K562 (cell line): Measurements from ENCODE around the gene ARHGAP9. TPM values are rescaled to one million over a fixed set of nuclear protein-coding genes. Genes with fewer than 3 reads are reported as not detected.
A peak's percentile ranks its signal among the peaks of the same experiment; 100 is the strongest.

ENCODE experiments used
- ELF4 ChIP-seq: fragments of 450-650 bp; formaldehyde crosslinking; IDR thresholded peaks from 2 replicates; pipeline ENCODE4 v1.4.0; 2022; ENCODE audit warnings: missing genetic modification characterization
- EP300 ChIP-seq: IDR thresholded peaks from 2 replicates; pipeline ENCODE4 v1.6.1; 2012; ENCODE audit warnings: low read length, improper control_type of control experiment
- HMGN3 ChIP-seq: IDR thresholded peaks from 2 replicates; pipeline ENCODE4 v1.6.1; 2011; ENCODE audit warnings: borderline replicate concordance, low read depth, mild to moderate bottlenecking, mixed read lengths, low read length; ENCODE audit not compliant: insufficient read length; ENCODE audit errors: extremely low read depth
- MECOM ChIP-seq: fragments of 250-450 bp; sonication (Bioruptor Pico); IDR thresholded peaks from 2 replicates; pipeline ENCODE4 v1.8.0; 2022; ENCODE audit warnings: inconsistent platforms
- NELFE ChIP-seq: IDR thresholded peaks from 2 replicates; pipeline ENCODE4 v1.6.1; 2011; ENCODE audit warnings: mild to moderate bottlenecking; ENCODE audit not compliant: insufficient read depth, insufficient read length
- NR2C1 ChIP-seq, 2 experiments: fragments of 450-650 bp; IDR thresholded peaks; 2 replicates each; pipeline ENCODE4 v1.6.1; 2017; ENCODE audit warnings: mild to moderate bottlenecking in 2 of 2, antibody characterized with exemption in 1 of 2, inconsistent platforms in 1 of 2, missing compliant biosample characterization in 1 of 2, missing genetic modification characterization in 1 of 2
- PKNOX1 ChIP-seq: fragments of 450-650 bp; IDR thresholded peaks from 2 replicates; pipeline ENCODE4 v1.6.1; 2016
- RAD21 ChIP-seq, 2 experiments: fragments of 250-450 bp in 1 of 2; fragments of 450-650 bp in 1 of 2; sonication (Bioruptor Pico) in 1 of 2; formaldehyde crosslinking in 1 of 2; IDR thresholded peaks in 1 of 2; conservative IDR thresholded peaks in 1 of 2; 2 replicates each; pipeline versions ENCODE4 v1.4.0 to v1.8.0; 2020 to 2022; ENCODE audit warnings: mild to moderate bottlenecking in 2 of 2, moderate library complexity in 1 of 2
- RBBP5 ChIP-seq: fragments of 200-600 bp; sonication (generic); IDR thresholded peaks from 2 replicates; pipeline ENCODE4 v1.6.1; 2012; ENCODE audit warnings: borderline replicate concordance, mild to moderate bottlenecking, low read length, control low read depth, inconsistent platforms; ENCODE audit not compliant: insufficient read depth, poor library complexity, severe bottlenecking
- SREBF1 ChIP-seq: fragments of 150-350 bp; IDR thresholded peaks from 2 replicates; pipeline ENCODE4 v1.6.1; 2014; ENCODE audit warnings: antibody characterized with exemption, low read depth, low read length, borderline replicate concordance
- ZNF12 ChIP-seq: sonication (generic); formaldehyde crosslinking; IDR thresholded peaks from 2 replicates; pipeline ENCODE4 v1.4.0; 2020; ENCODE audit warnings: mild to moderate bottlenecking, missing genetic modification reagents
- ZNF140 ChIP-seq: fragments of 250-450 bp; sonication (Bioruptor Pico); IDR thresholded peaks from 2 replicates; pipeline ENCODE4 v1.8.0; 2021; ENCODE audit warnings: moderate library complexity, mild to moderate bottlenecking, inconsistent platforms
- ZNF431 ChIP-seq: sonication (generic); formaldehyde crosslinking; IDR thresholded peaks from 2 replicates; pipeline ENCODE4 v1.8.0; 2022; ENCODE audit warnings: mild to moderate bottlenecking, missing genetic modification reagents
- polyA plus RNA-seq, 8 experiments: library from polyadenylated mRNA; depleted of rRNA in 4 of 8; stranded (reverse) in 5 of 8; unstranded in 3 of 8; fragments of >200 nt; fragmentation: Nextera tagmentation in 2 of 8; fragmentation: Illumina TruSeq in 1 of 8; extraction: Ambion mirVana in 2 of 8; extraction: Trizol in 1 of 8; gene quantifications; 2 replicates each; pipeline versions ENCODE4 v1.2.1 to v1.2.3, GENCODE V29; 2011 to 2014; ENCODE audit warnings: inconsistent platforms in 1 of 8, missing spikeins in 1 of 8
- total RNA-seq, 7 experiments: library from RNA; depleted of rRNA in 6 of 7; stranded (reverse); fragments of >200 nt in 6 of 7; fragmentation: Illumina TruSeq in 2 of 7; extraction: Trizol in 2 of 7; gene quantifications; 2 replicates each; pipeline versions ENCODE4 v1.2.1 to v1.2.3, GENCODE V29; 2011 to 2021; ENCODE audit warnings: low replicate concordance in 1 of 7
- TF ChIP-seq, protein P1 (sequence below): sonication (generic); formaldehyde crosslinking; IDR thresholded peaks from 2 replicates; pipeline ENCODE4 v1.9.0; 2022; ENCODE audit warnings: mild to moderate bottlenecking, missing genetic modification reagents
- TF ChIP-seq, protein P2 (sequence below): sonication (generic); formaldehyde crosslinking; IDR thresholded peaks from 2 replicates; pipeline ENCODE4 v1.5.0; 2020; ENCODE audit warnings: missing genetic modification reagents
- TF ChIP-seq, protein P3 (sequence below), 2 experiments: fragments of 450-650 bp in 1 of 2; sonication (generic) in 1 of 2; formaldehyde crosslinking in 1 of 2; IDR thresholded peaks in 1 of 2; conservative IDR thresholded peaks in 1 of 2; 2 replicates each; pipeline versions ENCODE4 v1.6.1 to v1.8.1; 2016 to 2023; ENCODE audit warnings: mild to moderate bottlenecking in 2 of 2, moderate library complexity in 2 of 2, inconsistent platforms in 1 of 2, missing genetic modification reagents in 1 of 2
- TF ChIP-seq, protein P4 (sequence below), 2 experiments: IDR thresholded peaks; 2 replicates each; pipeline ENCODE4 v1.6.1; 2012; ENCODE audit warnings: improper control_type of control experiment in 2 of 2, low read depth in 2 of 2, low read length in 2 of 2, borderline replicate concordance in 1 of 2
- TF ChIP-seq, protein P5 (sequence below): fragments of 250-450 bp; sonication (Bioruptor Pico); IDR thresholded peaks from 2 replicates; pipeline ENCODE4 v1.4.0; 2020

Gene ARHGAP9
- total and polyA plus RNA-seq, 9 of the 15 experiments (the other 6 are each of a cell fraction or from before 2014, with no cell fraction given): 1.5 to 10.2 (median 5.1) TPM

DNA sequence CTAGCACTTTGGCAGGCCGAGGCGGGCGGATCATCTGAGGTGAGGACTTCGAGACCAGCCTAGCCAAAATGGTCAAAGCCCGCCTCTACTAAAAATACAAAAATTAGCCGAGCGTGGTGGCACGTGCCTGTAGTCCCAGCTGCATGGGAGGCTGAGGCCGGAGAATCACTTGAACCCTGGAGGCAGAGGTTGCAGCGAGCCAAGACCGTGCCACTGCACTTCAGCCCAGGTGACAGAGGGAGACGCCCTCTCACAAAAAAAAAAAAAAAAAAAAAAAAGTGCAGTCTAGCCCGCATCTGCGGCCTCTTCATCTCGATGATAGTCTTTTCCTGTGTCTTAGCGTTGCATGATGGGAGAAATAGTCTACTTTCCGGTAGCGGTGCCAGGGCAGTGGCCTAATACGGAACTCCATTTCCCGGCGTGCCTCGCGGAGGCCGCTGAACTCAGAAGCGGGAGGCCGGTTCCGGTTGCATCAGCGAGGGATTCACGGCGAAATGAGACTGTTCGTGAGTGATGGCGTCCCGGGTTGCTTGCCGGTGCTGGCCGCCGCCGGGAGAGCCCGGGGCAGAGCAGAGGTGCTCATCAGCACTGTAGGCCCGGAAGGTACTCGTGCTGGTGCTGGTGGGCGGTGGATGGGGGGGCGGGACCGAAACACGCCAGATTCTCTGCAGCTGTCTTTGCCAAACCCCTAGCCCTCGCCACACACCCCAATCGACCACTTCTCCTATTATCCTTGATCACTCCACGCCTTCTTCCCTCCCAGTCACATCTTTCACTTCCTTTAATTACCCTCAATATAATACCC lies 8.1 kb upstream of the ARHGAP9 start, which contains the start of gene MARS1 (continued):
- peak in 1 of 2 experiments; percentile 24; a peak in 2 of 4 replicates for TF ChIP-seq RAD21 (CRISPR knock-in tag; conservative IDR thresholded peaks at IDR 0.05 in 1 of 2, IDR thresholded peaks at IDR 0.05 in 1 of 2)
- TF ChIP-seq, protein P1, sequence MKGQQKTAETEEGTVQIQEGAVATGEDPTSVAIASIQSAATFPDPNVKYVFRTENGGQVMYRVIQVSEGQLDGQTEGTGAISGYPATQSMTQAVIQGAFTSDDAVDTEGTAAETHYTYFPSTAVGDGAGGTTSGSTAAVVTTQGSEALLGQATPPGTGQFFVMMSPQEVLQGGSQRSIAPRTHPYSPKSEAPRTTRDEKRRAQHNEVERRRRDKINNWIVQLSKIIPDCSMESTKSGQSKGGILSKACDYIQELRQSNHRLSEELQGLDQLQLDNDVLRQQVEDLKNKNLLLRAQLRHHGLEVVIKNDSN: peak; percentile 55; the same call in 1 of the 2 replicates
- TF ChIP-seq ZNF12 (CRISPR knock-in tag): no peak
- TF ChIP-seq HMGN3: peak; percentile 29
- TF ChIP-seq MECOM (CRISPR knock-in tag): no peak
- TF ChIP-seq EP300: peak; percentile 53
- TF ChIP-seq, protein P2, sequence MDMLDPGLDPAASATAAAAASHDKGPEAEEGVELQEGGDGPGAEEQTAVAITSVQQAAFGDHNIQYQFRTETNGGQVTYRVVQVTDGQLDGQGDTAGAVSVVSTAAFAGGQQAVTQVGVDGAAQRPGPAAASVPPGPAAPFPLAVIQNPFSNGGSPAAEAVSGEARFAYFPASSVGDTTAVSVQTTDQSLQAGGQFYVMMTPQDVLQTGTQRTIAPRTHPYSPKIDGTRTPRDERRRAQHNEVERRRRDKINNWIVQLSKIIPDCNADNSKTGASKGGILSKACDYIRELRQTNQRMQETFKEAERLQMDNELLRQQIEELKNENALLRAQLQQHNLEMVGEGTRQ (CRISPR knock-in tag): no peak
- TF ChIP-seq ZNF431 (CRISPR knock-in tag): peak; percentile 46; the same call in 1 of the 2 replicates
- TF ChIP-seq NELFE: no peak
- TF ChIP-seq SREBF1: no peak
- peak; percentile 87 for TF ChIP-seq RBBP5
- TF ChIP-seq, protein P3, sequence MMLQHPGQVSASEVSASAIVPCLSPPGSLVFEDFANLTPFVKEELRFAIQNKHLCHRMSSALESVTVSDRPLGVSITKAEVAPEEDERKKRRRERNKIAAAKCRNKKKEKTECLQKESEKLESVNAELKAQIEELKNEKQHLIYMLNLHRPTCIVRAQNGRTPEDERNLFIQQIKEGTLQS (IDR thresholded peaks at IDR 0.05): peak; percentile 98
- TF ChIP-seq, protein P3 (CRISPR knock-in tag; conservative IDR thresholded peaks at IDR 0.05): peak; percentile 97
- peak; percentile 94 for TF ChIP-seq NR2C1 (IDR thresholded peaks at IDR 0.05)
- peak; percentile 97 for TF ChIP-seq NR2C1 (tag; IDR thresholded peaks at IDR 0.05)
- TF ChIP-seq, protein P4, sequence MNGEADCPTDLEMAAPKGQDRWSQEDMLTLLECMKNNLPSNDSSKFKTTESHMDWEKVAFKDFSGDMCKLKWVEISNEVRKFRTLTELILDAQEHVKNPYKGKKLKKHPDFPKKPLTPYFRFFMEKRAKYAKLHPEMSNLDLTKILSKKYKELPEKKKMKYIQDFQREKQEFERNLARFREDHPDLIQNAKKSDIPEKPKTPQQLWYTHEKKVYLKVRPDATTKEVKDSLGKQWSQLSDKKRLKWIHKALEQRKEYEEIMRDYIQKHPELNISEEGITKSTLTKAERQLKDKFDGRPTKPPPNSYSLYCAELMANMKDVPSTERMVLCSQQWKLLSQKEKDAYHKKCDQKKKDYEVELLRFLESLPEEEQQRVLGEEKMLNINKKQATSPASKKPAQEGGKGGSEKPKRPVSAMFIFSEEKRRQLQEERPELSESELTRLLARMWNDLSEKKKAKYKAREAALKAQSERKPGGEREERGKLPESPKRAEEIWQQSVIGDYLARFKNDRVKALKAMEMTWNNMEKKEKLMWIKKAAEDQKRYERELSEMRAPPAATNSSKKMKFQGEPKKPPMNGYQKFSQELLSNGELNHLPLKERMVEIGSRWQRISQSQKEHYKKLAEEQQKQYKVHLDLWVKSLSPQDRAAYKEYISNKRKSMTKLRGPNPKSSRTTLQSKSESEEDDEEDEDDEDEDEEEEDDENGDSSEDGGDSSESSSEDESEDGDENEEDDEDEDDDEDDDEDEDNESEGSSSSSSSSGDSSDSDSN (IDR thresholded peaks at IDR 0.05; ENCODE audit: borderline replicate concordance in 1 of 2, low read depth in 2 of 2, low read length in 2 of 2): no peak
- TF ChIP-seq, protein P5, sequence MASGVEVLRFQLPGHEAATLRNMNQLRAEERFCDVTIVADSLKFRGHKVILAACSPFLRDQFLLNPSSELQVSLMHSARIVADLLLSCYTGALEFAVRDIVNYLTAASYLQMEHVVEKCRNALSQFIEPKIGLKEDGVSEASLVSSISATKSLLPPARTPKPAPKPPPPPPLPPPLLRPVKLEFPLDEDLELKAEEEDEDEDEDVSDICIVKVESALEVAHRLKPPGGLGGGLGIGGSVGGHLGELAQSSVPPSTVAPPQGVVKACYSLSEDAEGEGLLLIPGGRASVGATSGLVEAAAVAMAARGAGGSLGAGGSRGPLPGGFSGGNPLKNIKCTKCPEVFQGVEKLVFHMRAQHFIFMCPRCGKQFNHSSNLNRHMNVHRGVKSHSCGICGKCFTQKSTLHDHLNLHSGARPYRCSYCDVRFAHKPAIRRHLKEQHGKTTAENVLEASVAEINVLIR (CRISPR knock-in tag): no peak
- no peak for TF ChIP-seq ZNF140 (CRISPR knock-in tag)
- TF ChIP-seq PKNOX1: peak; percentile 54
- no peak for TF ChIP-seq ELF4 (CRISPR knock-in tag)
